OCI-LY3 (cell line): ENCODE results near the gene ASIC2.

Experiments
- H2AFZ ChIP-seq: fragments of 200-600, 300-600 bp; shearing (Covaris generic); 2 replicates; pipeline ENCODE4 v1.6.0; 2014; ENCODE audit warnings: antibody characterized with exemption, low read depth, low read length
- H3K27ac ChIP-seq: fragments of 200-600, 300-600 bp; sonication (generic); 2 replicates; pipeline ENCODE4 v1.5.1; 2014; ENCODE audit warnings: mild to moderate bottlenecking, low read length, moderate library complexity, mixed read lengths
- H3K27me3 ChIP-seq: fragments of 200-600, 300-600 bp; sonication (generic); 2 replicates; pipeline ENCODE4 v1.6.1; 2014; ENCODE audit warnings: low read depth, low read length, mixed read lengths
- H3K36me3 ChIP-seq: fragments of 200-600, 300-600 bp; sonication (generic); replicated peaks from 2 replicates; pipeline ENCODE3; 2014; ENCODE audit warnings: low read depth, low read length, mixed read lengths
- H3K4me1 ChIP-seq: fragments of 300-600, 200-600 bp; sonication (generic); 2 replicates; pipeline ENCODE4 v1.6.1; 2014; ENCODE audit warnings: low read length, mixed read lengths
- H3K4me2 ChIP-seq: fragments of 200-600, 300-600 bp; sonication (generic); 2 replicates; pipeline ENCODE4 v1.6.1; 2014; ENCODE audit warnings: low read length, mixed read lengths
- H3K4me3 ChIP-seq: fragments of 300-600, 200-600 bp; sonication (generic); 2 replicates; pipeline ENCODE4 v1.5.1; 2014; ENCODE audit warnings: antibody characterized with exemption, mild to moderate bottlenecking, low read length, moderate library complexity
- H3K79me2 ChIP-seq: fragments of 300-600, 200-600 bp; shearing (Covaris generic); 2 replicates; pipeline ENCODE4 v1.6.1; 2014; ENCODE audit warnings: mild to moderate bottlenecking, low read length, mixed read lengths
- H3K9ac ChIP-seq: fragments of 300-600, 200-600 bp; shearing (Covaris generic); 2 replicates; pipeline ENCODE4 v1.6.0; 2014; ENCODE audit warnings: mild to moderate bottlenecking, low read length, moderate library complexity
- H3K9me3 ChIP-seq: fragments of 200-600, 300-600 bp; shearing (Covaris generic); 2 replicates; pipeline ENCODE4 v1.6.1; 2014; ENCODE audit warnings: low read length, mixed read lengths; ENCODE audit not compliant: insufficient read depth
- H4K20me1 ChIP-seq: fragments of 200-600, 300-600 bp; sonication (generic); 2 replicates; pipeline ENCODE4 v1.6.1; 2016; ENCODE audit warnings: low read length, mixed read lengths; ENCODE audit not compliant: insufficient read depth
- CTCF ChIP-seq: fragments of 200-600, 300-600 bp; sonication (generic); IDR thresholded peaks from 2 replicates; pipeline ENCODE4 v1.5.1; 2014; ENCODE audit warnings: antibody characterized with exemption, low read length, low read depth
- EZH2phosphoT487 ChIP-seq: fragments of 200-600 bp; shearing (Covaris generic); IDR thresholded peaks from 2 replicates; pipeline ENCODE4 v1.6.1; 2018; ENCODE audit warnings: antibody characterized with exemption, mixed run types, low read depth

ASIC2 gene

DNA sequence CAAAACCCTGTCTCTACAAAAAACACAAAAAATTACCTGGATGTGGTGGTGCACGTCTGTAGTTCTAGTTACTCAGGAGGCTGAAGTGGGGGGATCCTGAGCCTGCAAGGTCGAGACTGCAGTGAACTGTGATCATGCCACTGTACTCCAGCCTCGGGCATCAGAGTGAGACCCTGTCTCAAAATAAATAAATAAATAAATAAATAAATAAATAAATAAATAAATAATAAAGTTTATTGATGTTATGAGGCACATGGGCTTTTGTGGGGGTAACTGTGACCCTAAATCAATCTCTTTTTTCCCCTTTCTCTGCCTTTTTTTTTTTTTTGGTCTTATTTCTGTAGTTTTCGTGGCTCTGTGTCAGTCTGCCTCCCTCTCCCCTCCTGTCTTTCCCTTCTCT is 4.5 kb upstream of the ASIC2 start:
- Histone ChIP-seq H3K4me1 (no peaks in the 10 kb centered on the region), H3K4me3 (no peak overlapping the region), H3K9me3 (no peaks in the 10 kb centered on the region), H3K27me3 (no peaks in the 10 kb centered on the region; the same call in 1 of the 2 replicates), H2AFZ (no peak overlapping the region), H4K20me1 (no peaks in the 10 kb centered on the region), H3K79me2 (no peaks in the 10 kb centered on the region), H3K4me2 (no peak overlapping the region), H3K36me3 (no peaks in the 10 kb centered on the region), H3K9ac (no peak overlapping the region), H3K27ac (no peak overlapping the region)
- TF ChIP-seq CTCF (no peak), EZH2phosphoT487 (no peak)

DNA sequence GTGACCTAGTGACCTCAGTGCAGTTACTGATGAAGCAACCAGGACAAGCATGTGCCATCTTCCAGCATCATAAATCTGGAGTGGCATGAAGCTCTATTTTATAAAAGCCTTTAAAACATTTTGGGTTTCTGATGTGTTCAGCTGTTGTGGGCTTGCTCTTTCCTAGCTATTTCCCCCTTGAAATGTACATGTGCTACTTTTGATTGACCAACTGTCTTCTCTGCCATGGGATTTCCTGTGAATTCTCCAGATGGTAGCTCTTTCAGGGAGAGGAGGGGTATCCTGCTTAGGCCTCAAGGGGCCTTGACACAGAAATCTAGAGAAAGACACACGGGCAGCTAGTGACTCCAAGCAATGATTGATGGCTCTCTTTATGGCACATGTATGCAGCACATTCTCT is 1.9 kb upstream of the ASIC2 start:
- Histone ChIP-seq H3K79me2 (no peaks in the 10 kb centered on the region), H4K20me1 (no peaks in the 10 kb centered on the region), H3K4me2 (no peak overlapping the region), H3K9ac (no peak overlapping the region), H3K27me3 (no peaks in the 10 kb centered on the region), H3K4me3 (no peak overlapping the region), H2AFZ (no peak overlapping the region), H3K4me1 (no peaks in the 10 kb centered on the region), H3K9me3 (no peaks in the 10 kb centered on the region), H3K36me3 (no peaks in the 10 kb centered on the region), H3K27ac (no peak overlapping the region)
- TF ChIP-seq CTCF, result no peak
- TF ChIP-seq EZH2phosphoT487, result no peak

DNA sequence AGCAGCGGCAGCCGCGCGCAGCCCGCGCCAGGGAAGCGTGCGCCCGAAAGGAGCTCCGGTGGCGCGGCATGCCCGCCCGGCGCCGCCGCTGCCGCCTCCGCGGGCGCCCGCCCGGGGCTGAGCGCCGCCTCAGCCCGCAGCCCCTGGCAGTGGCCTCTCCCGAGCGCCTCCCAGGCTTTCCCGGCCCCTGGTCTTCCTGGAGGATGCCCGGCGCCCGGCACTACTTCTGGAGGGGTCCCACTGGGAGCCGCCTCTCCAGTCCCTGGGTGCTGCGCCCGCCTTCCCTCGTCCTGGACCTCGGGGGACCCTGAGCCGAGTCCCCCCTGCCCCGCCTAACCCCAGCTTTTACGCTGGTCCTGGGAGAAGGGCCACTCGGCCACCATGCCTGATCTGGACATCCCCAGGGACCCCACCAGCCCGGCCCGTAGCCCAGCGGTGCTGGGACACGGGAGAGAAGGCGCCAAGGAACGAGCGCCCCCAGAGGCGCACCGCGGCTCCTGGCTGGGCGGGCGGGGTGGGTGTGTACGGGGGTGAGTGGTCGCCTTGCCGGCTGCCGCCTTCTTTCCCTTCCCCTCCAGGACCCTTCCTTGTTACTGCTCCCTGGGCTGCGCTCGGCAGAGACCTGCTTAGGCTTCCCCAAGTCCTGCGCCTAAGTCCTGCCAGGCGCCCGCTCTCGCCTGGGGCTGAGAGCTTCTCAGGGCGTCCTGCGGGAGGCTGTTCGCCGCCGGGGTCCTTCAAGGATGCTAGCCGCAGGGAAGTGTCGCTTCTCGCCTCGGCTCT is 704 bp downstream of the ASIC2 start:
- Histone ChIP-seq H3K4me3 (no peak overlapping the region), H3K27ac (no peak overlapping the region)

More for the DNA sequence above, 704 bp downstream of the ASIC2 start:
- Histone ChIP-seq H3K4me1 (no peaks in the 10 kb centered on the region), H4K20me1 (no peaks in the 10 kb centered on the region), H3K9ac (no peak overlapping the region), H3K79me2 (no peaks in the 10 kb centered on the region), H3K36me3 (no peaks in the 10 kb centered on the region), H2AFZ (no peak overlapping the region), H3K4me2 (no peak overlapping the region), H3K27me3 (no peaks in the 10 kb centered on the region), H3K9me3 (no peaks in the 10 kb centered on the region)
- TF ChIP-seq CTCF, result no peak
